Right lobe of liver (tissue), 4 donors: ENCODE results near the gene SOAT1.

Source experiments
- CTCF ChIP-seq, 4 donors: fragments of 200-600 bp in 3 of 4; fragments of 450-650 bp in 1 of 4; IDR thresholded peaks; one replicate each; pipeline versions ENCODE4 v1.5.1 to v1.8.0; 2016 to 2022; ENCODE audit warnings: antibody characterized with exemption in 4 of 4, mild to moderate bottlenecking in 2 of 4
- POLR2A ChIP-seq: fragments of 450-650 bp; IDR thresholded peaks from one replicate; pipeline ENCODE4 v1.6.1; 2017; ENCODE audit warnings: antibody characterized with exemption, mild to moderate bottlenecking
- donor health status: DM: no; HTN: no; CAD: no.
- donor health status: DM: no; HTN: no; CAD: no.
- donor health status: DM: no; HTN: yes; CAD: no.

DNA sequence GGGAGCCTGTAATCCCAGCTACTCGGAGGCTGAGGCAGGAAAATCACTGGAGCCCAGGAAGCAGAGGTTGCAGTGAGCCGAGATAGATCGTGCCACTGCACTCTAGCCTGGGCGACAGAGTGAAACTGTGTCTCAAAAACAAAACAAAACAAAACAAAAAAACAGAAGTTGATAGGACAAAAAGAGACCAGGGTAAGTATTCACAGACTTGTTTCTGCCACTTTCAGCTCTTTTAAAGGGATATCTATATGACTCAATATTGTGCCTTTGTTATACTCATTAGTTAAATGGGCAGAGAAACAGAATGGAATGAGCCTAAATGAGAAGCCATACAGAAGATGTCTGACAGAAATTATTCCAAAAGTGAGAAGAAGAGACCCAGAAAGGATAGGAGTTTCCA lies 41.0 kb upstream of the SOAT1 start:
- TF ChIP-seq CTCF (IDR thresholded peaks at IDR 0.05): no peak
- TF ChIP-seq POLR2A: no peak
